HCT116 (cell line): ENCODE measurements around the gene RNPC3. TPM values are rescaled to one million over a fixed set of nuclear protein-coding genes. Genes with fewer than 3 reads are reported as not detected.
"Not testable (repeated sequence)": the region's sequence is repeated elsewhere in the genome, so short reads cannot be mapped to it uniquely, and the experiment has no call there.

Experiments used
- ATAC-seq: fragments of 200-7000 bp; cut with Tn5 transposase; 2 replicates; pipeline ENCODE4 v1.9.1; 2020; ENCODE audit warnings: mild to moderate bottlenecking, moderate library complexity
- BruUV-seq: library from RNA; stranded (reverse); fragments of 400-500 nt; replicated peaks from 2 replicates; lab custom pipeline; 2021; lab: Mats Ljungman, UMichigan
- CTCF ChIA-PET: fragments of 300-600 bp; sonication (Branson Sonifier 250); formaldehyde crosslinking; loops from one replicate; lab custom pipeline; 2021; ENCODE audit warnings: antibody characterized with exemption; lab: Charles Lee
- POLR2A ChIA-PET: fragments of 300-600, 350-600 bp; sonication (Branson Sonifier 250); formaldehyde crosslinking; loops from one replicate; lab custom pipeline; 2021; ENCODE audit warnings: antibody characterized with exemption; lab: Charles Lee
- RAD21 ChIA-PET, 2 experiments: fragments of 300-600 bp; sonication (Branson Sonifier 250); formaldehyde crosslinking; loops; one replicate each; lab custom pipeline; 2023; ENCODE audit warnings: low total read pairs in 2 of 2; ENCODE audit not compliant: uncharacterized antibody in 2 of 2, unreplicated experiment in 2 of 2, low non-redundant PET in 1 of 2; lab: Charles Lee
- DNase-seq: peaks from one replicate; pipeline ENCODE4 v3.0.0-alpha.2; 2010; ENCODE audit warnings: low read depth, low spot score
- H2AFZ ChIP-seq: fragments of 200-600 bp; shearing (Covaris generic), sonication (generic); 2 replicates; pipeline ENCODE4 v1.6.1; 2017; ENCODE audit warnings: low read depth, mixed run types, mixed read lengths, antibody characterized with exemption, low read length; ENCODE audit not compliant: poor library complexity, severe bottlenecking
- H3K27ac ChIP-seq: 2 replicates; pipeline ENCODE4 v1.5.1; 2012; ENCODE audit warnings: low read depth, low read length
- H3K27me3 ChIP-seq: fragments of 200-600 bp; sonication (generic); 2 replicates; pipeline ENCODE4 v1.6.1; 2016; ENCODE audit warnings: mixed run types, low read length, mixed read lengths; ENCODE audit not compliant: insufficient read depth
- H3K36me3 ChIP-seq, 2 experiments: fragments of 200-500 bp in 1 of 2; fragments of 200-600 bp in 1 of 2; sonication (Bioruptor generic) in 1 of 2; sonication (generic) in 1 of 2; 2 replicates each; pipeline versions ENCODE4 v1.5.1 to v1.6.1; 2014 to 2016; ENCODE audit warnings: low read length in 2 of 2, inconsistent platforms in 1 of 2, mixed read lengths in 1 of 2, mixed run types in 1 of 2; ENCODE audit not compliant: insufficient read depth in 2 of 2, control insufficient read depth in 1 of 2
- H3K4me1 ChIP-seq, 2 experiments: fragments of 200-600 bp in 1 of 2; sonication (generic) in 1 of 2; 2 replicates each; pipeline versions ENCODE4 v1.5.1 to v1.6.1; 2012 to 2017; ENCODE audit warnings: low read length in 2 of 2, inconsistent platforms in 1 of 2, mild to moderate bottlenecking in 1 of 2, mixed read lengths in 1 of 2, mixed run types in 1 of 2, moderate library complexity in 1 of 2; ENCODE audit not compliant: insufficient read depth in 2 of 2, control insufficient read depth in 1 of 2
- H3K4me2 ChIP-seq: fragments of 200-600 bp; sonication (generic); 2 replicates; pipeline ENCODE4 v1.6.1; 2017; ENCODE audit warnings: mixed run types, low read length, mixed read lengths
- H3K4me3 ChIP-seq, 2 experiments: fragments of 200-600 bp in 1 of 2; sonication (generic) in 1 of 2; replicated peaks in 1 of 2; 2 replicates each; pipeline ENCODE4 v1.5.1; 2011 to 2016; ENCODE audit warnings: low read length in 2 of 2, control low read depth in 1 of 2, low read depth in 1 of 2, mild to moderate bottlenecking in 1 of 2, mixed read lengths in 1 of 2, mixed run types in 1 of 2
- H3K79me2 ChIP-seq: fragments of 200-600 bp; sonication (generic); 2 replicates; pipeline ENCODE4 v1.6.1; 2017; ENCODE audit warnings: mild to moderate bottlenecking, mixed run types, low read length, moderate library complexity, mixed read lengths; ENCODE audit not compliant: insufficient read depth
- H3K9ac ChIP-seq: fragments of 200-600 bp; sonication (generic); 2 replicates; pipeline ENCODE4 v1.6.1; 2016; ENCODE audit warnings: low read length, mixed read lengths
- H3K9me2 ChIP-seq: fragments of 200-600 bp; sonication (generic), shearing (Covaris generic); 2 replicates; pipeline ENCODE4 v1.6.1; 2017; ENCODE audit warnings: mixed run types, mild to moderate bottlenecking, moderate library complexity; ENCODE audit not compliant: insufficient read depth
- H3K9me3 ChIP-seq, 2 experiments: fragments of 200-500 bp in 1 of 2; fragments of 200-600 bp in 1 of 2; sonication (Bioruptor generic) in 1 of 2; sonication (generic) in 1 of 2; 2 replicates each; pipeline ENCODE4 v1.6.1; 2014 to 2017; ENCODE audit warnings: low read length in 2 of 2, mixed read lengths in 2 of 2, inconsistent platforms in 1 of 2, low read depth in 1 of 2, mild to moderate bottlenecking in 1 of 2, mixed run types in 1 of 2, moderate library complexity in 1 of 2; ENCODE audit not compliant: control insufficient read depth in 1 of 2, insufficient read depth in 1 of 2
- H4K20me1 ChIP-seq: fragments of 200-600 bp; sonication (generic), shearing (Covaris generic); 2 replicates; pipeline ENCODE4 v1.6.1; 2017; ENCODE audit warnings: mixed run types, mild to moderate bottlenecking, moderate library complexity; ENCODE audit not compliant: insufficient read depth
- ATF3 ChIP-seq: IDR thresholded peaks from 2 replicates; pipeline ENCODE4 v1.6.1; 2012
- CEBPB ChIP-seq: IDR thresholded peaks from 2 replicates; pipeline ENCODE4 v1.6.1; 2012; ENCODE audit warnings: low read depth
- CTCF ChIP-seq, 3 experiments: fragments of 200-600 bp in 1 of 3; sonication (generic) in 1 of 3; IDR thresholded peaks in 2 of 3; conservative IDR thresholded peaks in 1 of 3; 2 replicates each; pipeline ENCODE4 v1.5.1; 2012 to 2017; ENCODE audit warnings: low read depth in 2 of 3, low read length in 2 of 3, antibody characterized with exemption in 1 of 3, borderline replicate concordance in 1 of 3, control low read depth in 1 of 3, mild to moderate bottlenecking in 1 of 3, mixed read lengths in 1 of 3, mixed run types in 1 of 3, moderate library complexity in 1 of 3; ENCODE audit not compliant: insufficient read depth in 1 of 3
- EZH2 ChIP-seq: fragments of 200-600 bp; sonication (generic); IDR thresholded peaks from 2 replicates; pipeline ENCODE4 v1.6.1; 2017; ENCODE audit warnings: antibody characterized with exemption, mixed run types
- EZH2phosphoT487 ChIP-seq: fragments of 200-600 bp; IDR thresholded peaks from 2 replicates; pipeline ENCODE4 v1.6.1; 2018; ENCODE audit warnings: antibody characterized with exemption, borderline replicate concordance
- REST ChIP-seq: IDR thresholded peaks from 2 replicates; pipeline ENCODE4 v1.6.1; 2012; ENCODE audit warnings: low read depth
- SRF ChIP-seq: IDR thresholded peaks from 2 replicates; pipeline ENCODE4 v1.6.1; 2012; ENCODE audit warnings: low read depth
- intact Hi-C: fragments of 100-400 bp; cut with micrococcal nuclease; formaldehyde crosslinking; loops from 2 replicates; pipeline ENCODE4 v1.10.0; 2022
- total RNA-seq: library from RNA; stranded (reverse); gene quantifications from one replicate; pipeline ENCODE4 v1.2.1, GENCODE V29; 2021; ENCODE audit not compliant: unreplicated experiment

The RNPC3 gene
- total RNA-seq, 1 experiment from 2014 or later, result 11.1 TPM

GRCh38 chr1:103576065-103576464 lies 50.6 kb downstream of the RNPC3 start:
- no peak for DNase-seq
- ATAC-seq, result no peak
- no peaks in the 10 kb centered on the region for H3K36me3 ChIP-seq
- intact Hi-C loops, result no loop called here
- no peaks in the 10 kb centered on the region for H3K4me1 ChIP-seq
- H3K9me2 ChIP-seq, result no peaks in the 10 kb centered on the region
- H2AFZ ChIP-seq, result no peak overlapping the region
- no peaks in the 10 kb centered on the region for H3K79me2 ChIP-seq
- ChIA-PET CTCF (no interaction called here), RAD21 (no interaction called here), POLR2A (no interaction called here)
- no peak overlapping the region for H3K27ac ChIP-seq
- no peaks in the 10 kb centered on the region for H3K9me3 ChIP-seq
- H3K4me3 ChIP-seq, result no peak overlapping the region
- BruUV-seq, result no TSS peak
- H3K4me2 ChIP-seq, result no peak overlapping the region
- no peak overlapping the region for H3K9ac ChIP-seq
- no peak for TF ChIP-seq CEBPB
- no peak for TF ChIP-seq CTCF (IDR thresholded peaks at IDR 0.05 in 2 of 3, conservative IDR thresholded peaks at IDR 0.05 in 1 of 3; ENCODE audit: borderline replicate concordance in 1 of 3, insufficient read depth in 1 of 3, low read depth in 2 of 3, low read length in 2 of 3)
- TF ChIP-seq ATF3, result no peak
- TF ChIP-seq EZH2, result no peak
- TF ChIP-seq REST, result no peak
- no peak for TF ChIP-seq EZH2phosphoT487
- no peak for TF ChIP-seq SRF
- no peaks in the 10 kb centered on the region for H4K20me1 ChIP-seq
- no peaks in the 10 kb centered on the region for H3K27me3 ChIP-seq

GRCh38 chr1:103576784-103577183 lies 51.3 kb downstream of the RNPC3 start:
- CTCF ChIA-PET, H3K27ac ChIP-seq, H3K9me3 ChIP-seq, DNase-seq, H3K9ac ChIP-seq, H2AFZ ChIP-seq, H3K79me2 ChIP-seq, H3K4me3 ChIP-seq, H3K27me3 ChIP-seq, H3K4me1 ChIP-seq, BruUV-seq, RAD21 ChIA-PET, H3K4me2 ChIP-seq, POLR2A ChIA-PET, H3K9me2 ChIP-seq, H4K20me1 ChIP-seq, ATAC-seq, H3K36me3 ChIP-seq, intact Hi-C loops: not testable (repeated sequence)
